Neural cell (in vitro differentiated cells): Measurements from ENCODE around the gene GDF7. TPM values are rescaled to one million over a fixed set of nuclear protein-coding genes. Genes with fewer than 3 reads are reported as not detected.

Source experiments
- H2AFZ ChIP-seq: fragments of 200-600, 300-800 bp; sonication (generic), shearing (Covaris generic); 2 replicates; pipeline ENCODE4 v1.6.0; 2014; ENCODE audit warnings: low read depth, mild to moderate bottlenecking, antibody characterized with exemption, low read length, moderate library complexity
- H3F3A ChIP-seq: fragments of 200-600 bp; shearing (Covaris generic); 2 replicates; pipeline ENCODE4 v1.6.1; 2016; ENCODE audit warnings: mild to moderate bottlenecking, moderate library complexity, mixed read lengths, antibody characterized with exemption, low read length; ENCODE audit not compliant: insufficient read depth, poor library complexity, severe bottlenecking
- H3K27ac ChIP-seq: fragments of 200-600, 300-800 bp; sonication (generic), shearing (Covaris generic); 2 replicates; pipeline ENCODE4 v1.5.1; 2014; ENCODE audit warnings: mild to moderate bottlenecking, low read length, moderate library complexity
- H3K27me3 ChIP-seq: fragments of 300-800, 200-600 bp; sonication (generic), shearing (Covaris generic); 2 replicates; pipeline ENCODE4 v1.6.0; 2014; ENCODE audit warnings: mild to moderate bottlenecking, low read depth, low read length, moderate library complexity; ENCODE audit not compliant: insufficient read depth
- H3K36me3 ChIP-seq: fragments of 300-800, 200-600 bp; sonication (generic), shearing (Covaris generic); 2 replicates; pipeline ENCODE4 v1.5.1; 2014; ENCODE audit warnings: mild to moderate bottlenecking, antibody characterized with exemption, low read length, moderate library complexity; ENCODE audit not compliant: insufficient read depth
- H3K4me2 ChIP-seq: fragments of 300-800, 200-600 bp; sonication (generic), shearing (Covaris generic); 2 replicates; pipeline ENCODE4 v1.6.0; 2014; ENCODE audit warnings: mild to moderate bottlenecking, low read length
- H3K4me3 ChIP-seq: fragments of 300-800, 200-600 bp; sonication (generic), shearing (Covaris generic); 2 replicates; pipeline ENCODE4 v1.5.1; 2014; ENCODE audit warnings: mild to moderate bottlenecking, low read length, moderate library complexity
- H3K79me2 ChIP-seq: fragments of 200-600 bp; shearing (Covaris generic); replicated peaks from 2 replicates; pipeline ENCODE4 v1.6.0; 2014; ENCODE audit warnings: mild to moderate bottlenecking, low read length, moderate library complexity; ENCODE audit not compliant: insufficient read depth
- H3K9ac ChIP-seq: fragments of 300-800, 200-600 bp; sonication (generic), shearing (Covaris generic); 2 replicates; pipeline ENCODE4 v1.6.1; 2016; ENCODE audit warnings: mild to moderate bottlenecking, low read length, mixed read lengths
- H3K9me2 ChIP-seq: fragments of 200-600 bp; shearing (Covaris generic); 2 replicates; pipeline ENCODE4 v1.6.1; 2016; ENCODE audit warnings: mild to moderate bottlenecking, low read length, mixed read lengths; ENCODE audit not compliant: insufficient read depth
- H3K9me3 ChIP-seq: fragments of 200-600, 300-800 bp; sonication (generic), shearing (Covaris generic); 2 replicates; pipeline ENCODE4 v1.6.1; 2016; ENCODE audit warnings: mild to moderate bottlenecking, mixed run types, low read length, moderate library complexity, mixed read lengths
- H4K20me1 ChIP-seq: fragments of 200-600 bp; shearing (Covaris generic); 2 replicates; pipeline ENCODE4 v1.6.1; 2016; ENCODE audit warnings: mild to moderate bottlenecking, mixed run types; ENCODE audit not compliant: insufficient read depth
- EP300 ChIP-seq: fragments of 450-650 bp; conservative IDR thresholded peaks from 2 replicates; pipeline ENCODE4 v1.6.1; 2014; ENCODE audit warnings: antibody characterized with exemption, mild to moderate bottlenecking, moderate library complexity; ENCODE audit not compliant: poor library complexity, severe bottlenecking
- EZH2 ChIP-seq: fragments of 200-600, 300-800 bp; shearing (Covaris generic), sonication (generic); IDR thresholded peaks from 2 replicates; pipeline ENCODE4 v1.6.1; 2014; ENCODE audit warnings: antibody characterized with exemption, low read length, borderline replicate concordance, mild to moderate bottlenecking; ENCODE audit not compliant: insufficient read depth, poor library complexity, severe bottlenecking
- MXI1 ChIP-seq: fragments of 450-650 bp; conservative IDR thresholded peaks from 2 replicates; pipeline ENCODE4 v1.6.1; 2014; ENCODE audit warnings: antibody characterized with exemption, mild to moderate bottlenecking; ENCODE audit not compliant: poor library complexity, severe bottlenecking
- POLR2AphosphoS5 ChIP-seq: IDR thresholded peaks from 2 replicates; pipeline ENCODE4 v1.6.1; 2012
- RAD21 ChIP-seq: fragments of 450-650 bp; conservative IDR thresholded peaks from 2 replicates; pipeline ENCODE4 v1.6.1; 2014; ENCODE audit warnings: antibody characterized with exemption, mild to moderate bottlenecking, moderate library complexity
- SMC3 ChIP-seq: fragments of 450-650 bp; conservative IDR thresholded peaks from 2 replicates; pipeline ENCODE4 v1.6.1; 2014; ENCODE audit warnings: antibody characterized with exemption, mild to moderate bottlenecking, moderate library complexity; ENCODE audit not compliant: poor library complexity
- TAF1 ChIP-seq: IDR thresholded peaks from 2 replicates; pipeline ENCODE4 v1.6.1; 2012; ENCODE audit warnings: low read depth
- polyA plus RNA-seq: library from polyadenylated mRNA; depleted of rRNA; stranded (reverse); fragments of >200 nt; gene quantifications from 2 replicates; pipeline ENCODE4 v1.2.3, GENCODE V29; 2014
- TF ChIP-seq, protein P1 (sequence below): IDR thresholded peaks from 2 replicates; pipeline ENCODE4 v1.6.1; 2012; ENCODE audit warnings: borderline replicate concordance
- TF ChIP-seq, protein P2 (sequence below): fragments of 450-650 bp; IDR thresholded peaks from 2 replicates; pipeline ENCODE4 v1.5.1; 2014; ENCODE audit warnings: antibody characterized with exemption, mild to moderate bottlenecking, moderate library complexity; ENCODE audit not compliant: poor library complexity, severe bottlenecking

The GDF7 gene
- polyA plus RNA-seq, 1 donor from 2014 or later, result 0.38 TPM

DNA sequence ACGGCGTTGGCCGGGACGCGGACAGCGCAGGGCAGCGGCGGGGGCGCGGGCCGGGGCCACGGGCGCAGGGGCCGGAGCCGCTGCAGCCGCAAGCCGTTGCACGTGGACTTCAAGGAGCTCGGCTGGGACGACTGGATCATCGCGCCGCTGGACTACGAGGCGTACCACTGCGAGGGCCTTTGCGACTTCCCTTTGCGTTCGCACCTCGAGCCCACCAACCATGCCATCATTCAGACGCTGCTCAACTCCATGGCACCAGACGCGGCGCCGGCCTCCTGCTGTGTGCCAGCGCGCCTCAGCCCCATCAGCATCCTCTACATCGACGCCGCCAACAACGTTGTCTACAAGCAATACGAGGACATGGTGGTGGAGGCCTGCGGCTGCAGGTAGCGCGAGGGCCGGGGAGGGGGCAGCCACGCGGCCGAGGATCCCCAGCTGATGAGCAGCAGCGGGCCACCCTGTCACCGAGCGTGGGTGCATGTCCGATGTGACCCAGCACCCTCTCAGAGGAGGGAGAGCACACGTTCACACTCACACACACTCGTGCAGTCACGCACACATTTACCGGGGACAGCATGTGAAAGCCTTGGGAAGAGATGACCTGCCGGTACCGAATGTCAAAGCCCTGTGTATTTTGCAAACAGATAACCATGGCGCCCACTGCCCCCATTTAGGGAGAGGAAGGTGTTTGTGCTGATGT, 4.2 kb downstream of the GDF7 start:
- Histone ChIP-seq H3K36me3 (no peaks in the 10 kb centered on the region), H3K9ac (no peak overlapping the region), H4K20me1 (no peaks in the 10 kb centered on the region), H2AFZ (no peak overlapping the region), H3K4me3 (peak overlapping the region; percentile 34), H3K9me3 (no peaks in the 10 kb centered on the region), H3K9me2 (no peaks in the 10 kb centered on the region), H3F3A (no peaks in the 10 kb centered on the region), H3K4me2 (no peak overlapping the region), H3K27ac (no peak overlapping the region), H3K79me2 (no peaks in the 10 kb centered on the region), H3K27me3 (peaks cover 76% of the 10 kb centered on the region)
- no peak for TF ChIP-seq SMC3
- no peak for TF ChIP-seq MXI1
- peak; percentile 86 for TF ChIP-seq EZH2

DNA sequence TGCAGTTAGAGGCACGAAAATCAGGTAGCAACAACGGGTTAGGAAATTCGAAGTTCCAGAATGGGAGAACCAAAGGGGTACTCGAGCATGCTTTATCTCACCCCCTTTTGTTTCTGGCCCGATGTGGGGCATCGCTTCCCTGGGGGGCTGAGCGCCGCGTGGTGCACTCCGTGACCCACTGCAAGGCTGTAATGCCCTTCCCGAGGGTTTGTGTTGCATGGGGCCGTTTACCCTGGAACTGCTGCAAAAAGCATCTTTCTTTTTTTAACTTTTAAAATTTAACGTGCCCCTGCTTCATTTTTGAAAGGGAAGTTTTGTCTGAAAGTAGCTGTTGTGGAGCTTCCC, 4.8 kb downstream of the GDF7 start:
- peaks cover 71% of the 10 kb centered on the region for H3K27me3 ChIP-seq
- H3K27ac ChIP-seq, result no peak overlapping the region

More for the DNA sequence above, 4.8 kb downstream of the GDF7 start:
- Histone ChIP-seq H3K9me3 (no peaks in the 10 kb centered on the region), H3F3A (no peaks in the 10 kb centered on the region), H3K4me3 (no peak overlapping the region), H3K9ac (no peak overlapping the region), H3K79me2 (no peaks in the 10 kb centered on the region), H2AFZ (no peak overlapping the region), H3K36me3 (no peaks in the 10 kb centered on the region), H3K4me2 (no peak overlapping the region), H3K9me2 (no peaks in the 10 kb centered on the region), H4K20me1 (no peaks in the 10 kb centered on the region)
- TF ChIP-seq MXI1 (no peak), POLR2AphosphoS5 (no peak), TAF1 (no peak), RAD21 (no peak), EZH2 (no peak), EP300 (no peak)
- TF ChIP-seq, protein P1, sequence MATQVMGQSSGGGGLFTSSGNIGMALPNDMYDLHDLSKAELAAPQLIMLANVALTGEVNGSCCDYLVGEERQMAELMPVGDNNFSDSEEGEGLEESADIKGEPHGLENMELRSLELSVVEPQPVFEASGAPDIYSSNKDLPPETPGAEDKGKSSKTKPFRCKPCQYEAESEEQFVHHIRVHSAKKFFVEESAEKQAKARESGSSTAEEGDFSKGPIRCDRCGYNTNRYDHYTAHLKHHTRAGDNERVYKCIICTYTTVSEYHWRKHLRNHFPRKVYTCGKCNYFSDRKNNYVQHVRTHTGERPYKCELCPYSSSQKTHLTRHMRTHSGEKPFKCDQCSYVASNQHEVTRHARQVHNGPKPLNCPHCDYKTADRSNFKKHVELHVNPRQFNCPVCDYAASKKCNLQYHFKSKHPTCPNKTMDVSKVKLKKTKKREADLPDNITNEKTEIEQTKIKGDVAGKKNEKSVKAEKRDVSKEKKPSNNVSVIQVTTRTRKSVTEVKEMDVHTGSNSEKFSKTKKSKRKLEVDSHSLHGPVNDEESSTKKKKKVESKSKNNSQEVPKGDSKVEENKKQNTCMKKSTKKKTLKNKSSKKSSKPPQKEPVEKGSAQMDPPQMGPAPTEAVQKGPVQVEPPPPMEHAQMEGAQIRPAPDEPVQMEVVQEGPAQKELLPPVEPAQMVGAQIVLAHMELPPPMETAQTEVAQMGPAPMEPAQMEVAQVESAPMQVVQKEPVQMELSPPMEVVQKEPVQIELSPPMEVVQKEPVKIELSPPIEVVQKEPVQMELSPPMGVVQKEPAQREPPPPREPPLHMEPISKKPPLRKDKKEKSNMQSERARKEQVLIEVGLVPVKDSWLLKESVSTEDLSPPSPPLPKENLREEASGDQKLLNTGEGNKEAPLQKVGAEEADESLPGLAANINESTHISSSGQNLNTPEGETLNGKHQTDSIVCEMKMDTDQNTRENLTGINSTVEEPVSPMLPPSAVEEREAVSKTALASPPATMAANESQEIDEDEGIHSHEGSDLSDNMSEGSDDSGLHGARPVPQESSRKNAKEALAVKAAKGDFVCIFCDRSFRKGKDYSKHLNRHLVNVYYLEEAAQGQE, result no peak
- TF ChIP-seq, protein P2, sequence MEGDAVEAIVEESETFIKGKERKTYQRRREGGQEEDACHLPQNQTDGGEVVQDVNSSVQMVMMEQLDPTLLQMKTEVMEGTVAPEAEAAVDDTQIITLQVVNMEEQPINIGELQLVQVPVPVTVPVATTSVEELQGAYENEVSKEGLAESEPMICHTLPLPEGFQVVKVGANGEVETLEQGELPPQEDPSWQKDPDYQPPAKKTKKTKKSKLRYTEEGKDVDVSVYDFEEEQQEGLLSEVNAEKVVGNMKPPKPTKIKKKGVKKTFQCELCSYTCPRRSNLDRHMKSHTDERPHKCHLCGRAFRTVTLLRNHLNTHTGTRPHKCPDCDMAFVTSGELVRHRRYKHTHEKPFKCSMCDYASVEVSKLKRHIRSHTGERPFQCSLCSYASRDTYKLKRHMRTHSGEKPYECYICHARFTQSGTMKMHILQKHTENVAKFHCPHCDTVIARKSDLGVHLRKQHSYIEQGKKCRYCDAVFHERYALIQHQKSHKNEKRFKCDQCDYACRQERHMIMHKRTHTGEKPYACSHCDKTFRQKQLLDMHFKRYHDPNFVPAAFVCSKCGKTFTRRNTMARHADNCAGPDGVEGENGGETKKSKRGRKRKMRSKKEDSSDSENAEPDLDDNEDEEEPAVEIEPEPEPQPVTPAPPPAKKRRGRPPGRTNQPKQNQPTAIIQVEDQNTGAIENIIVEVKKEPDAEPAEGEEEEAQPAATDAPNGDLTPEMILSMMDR, result no peak
